Measurements from ENCODE around the gene CTNNA2.

The CTNNA2 gene

DNA sequence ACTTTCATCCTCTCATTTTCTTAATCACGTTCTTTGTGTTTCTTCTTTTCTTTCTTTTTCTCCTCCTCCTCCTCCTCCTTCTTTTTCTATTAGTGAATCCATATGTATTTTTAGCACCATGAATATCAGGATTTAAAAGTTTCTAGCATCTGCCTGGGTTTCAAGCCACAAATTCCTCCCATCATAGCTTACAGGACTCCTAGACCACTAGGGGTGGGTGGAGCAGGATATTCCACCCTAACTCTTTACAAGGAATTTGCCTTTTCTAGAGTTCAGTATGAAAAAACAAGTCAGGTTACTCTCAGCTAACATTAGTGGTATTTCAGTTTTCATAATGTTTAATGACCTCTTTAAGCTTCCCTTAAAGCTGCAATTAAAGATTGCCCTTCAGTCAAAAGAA, 810.8 kb downstream of the CTNNA2 start:
- no peak for DNase-seq (ENCODE audit: low read depth, low spot score)

DNA sequence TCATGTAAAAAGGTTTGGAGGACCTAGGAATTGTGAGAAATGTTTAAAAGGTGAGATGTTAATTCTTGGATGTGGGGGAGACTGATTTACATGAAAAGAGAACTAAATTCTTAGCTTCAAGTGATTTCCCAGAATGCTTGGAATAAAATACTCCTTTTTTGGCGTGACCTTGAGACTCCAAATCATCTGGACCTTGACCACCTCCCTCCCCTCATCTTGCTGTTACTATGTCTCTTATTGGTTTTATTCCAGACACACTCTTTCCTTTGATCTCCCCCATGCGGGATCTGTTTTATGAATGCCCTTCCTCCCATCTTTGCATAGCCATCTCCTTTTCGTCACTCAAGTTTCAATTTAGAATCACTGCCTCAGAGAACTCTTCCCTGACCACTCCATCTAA, 811.7 kb downstream of the CTNNA2 start:
- DNase-seq (ENCODE audit: low read depth, low spot score), result no peak

DNA sequence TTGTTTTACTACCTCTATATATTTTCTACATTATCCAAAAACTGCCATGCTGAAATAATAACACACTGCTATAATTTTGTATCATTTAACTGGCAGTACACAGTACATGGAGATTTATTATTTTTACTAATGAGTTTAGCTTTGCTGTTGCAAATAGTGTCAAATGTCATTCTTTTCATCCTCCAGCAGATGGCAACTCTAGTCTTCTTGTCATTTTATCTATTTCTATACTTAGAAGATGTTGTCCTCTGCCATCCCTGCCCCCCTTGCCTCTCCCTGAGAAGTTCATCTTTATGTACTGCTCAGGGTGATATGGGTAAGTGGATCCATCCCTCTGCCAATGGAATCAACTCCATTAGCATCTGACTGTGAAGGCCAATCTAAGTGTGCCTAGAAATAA, 813.4 kb downstream of the CTNNA2 start:
- no peak for DNase-seq (ENCODE audit: low read depth, low spot score)

DNA sequence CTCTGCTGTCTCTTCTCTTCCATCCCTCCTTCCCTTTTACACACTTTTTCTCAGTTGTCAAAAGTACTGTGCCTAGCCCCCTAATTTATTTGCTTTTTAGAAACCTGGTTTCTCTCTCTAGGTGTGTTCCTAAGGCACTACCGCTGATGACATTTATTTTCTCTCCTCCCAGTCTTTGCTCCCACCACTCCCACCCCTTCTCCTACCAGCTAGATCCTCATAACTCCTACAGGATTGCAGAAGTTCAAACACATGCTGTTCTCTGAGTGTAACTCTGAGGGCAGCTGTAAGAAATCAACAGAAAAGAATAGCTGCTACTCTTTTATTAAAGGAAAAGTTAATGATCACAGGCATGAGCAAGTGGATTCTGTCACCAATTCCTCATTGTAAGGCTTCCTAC, 814.0 kb downstream of the CTNNA2 start:
- no peak for DNase-seq (ENCODE audit: low read depth, low spot score)

DNA sequence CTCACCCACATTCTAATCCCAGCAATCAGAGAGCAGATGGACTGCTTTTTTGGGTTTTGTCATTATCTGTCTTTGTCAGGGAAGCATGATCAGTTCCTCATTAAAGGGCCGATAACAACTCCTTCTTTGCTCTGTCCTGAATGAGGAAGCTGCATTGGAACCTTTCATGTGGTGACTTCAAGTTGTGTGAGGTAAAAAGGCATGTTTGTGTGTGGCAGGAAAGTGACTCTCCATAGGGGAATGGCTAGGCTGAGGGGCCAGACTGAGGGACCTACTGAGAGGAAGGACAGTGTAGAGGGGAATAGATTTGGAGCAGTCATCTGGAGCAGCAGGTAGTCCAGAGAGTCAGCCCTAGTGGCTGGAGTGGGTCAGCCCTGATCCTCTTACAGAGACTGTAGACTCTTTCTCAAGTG, 815.3 kb downstream of the CTNNA2 start:
- DNase-seq (ENCODE audit: low read depth, low spot score), result no peak

DNA sequence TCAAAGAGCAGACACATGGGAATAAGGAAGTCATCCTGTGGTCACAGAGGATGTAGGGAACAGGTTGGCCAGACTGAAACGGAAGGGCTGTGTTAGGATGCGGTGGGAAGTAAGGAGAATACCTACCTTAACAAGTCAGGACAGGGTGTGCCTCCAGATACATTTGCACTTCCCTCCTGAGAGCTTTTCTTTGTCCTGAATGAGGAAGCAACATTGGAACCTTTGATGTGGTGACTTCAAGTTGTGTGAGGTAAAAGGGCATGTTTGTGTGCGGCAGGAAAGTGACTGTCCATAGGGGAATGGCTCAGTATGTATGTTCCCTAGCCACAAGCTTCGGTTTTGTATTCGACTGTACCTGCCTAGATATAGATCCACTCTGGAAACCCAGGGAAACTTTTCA, 816.6 kb downstream of the CTNNA2 start:
- DNase-seq (ENCODE audit: low read depth, low spot score), result no peak

DNA sequence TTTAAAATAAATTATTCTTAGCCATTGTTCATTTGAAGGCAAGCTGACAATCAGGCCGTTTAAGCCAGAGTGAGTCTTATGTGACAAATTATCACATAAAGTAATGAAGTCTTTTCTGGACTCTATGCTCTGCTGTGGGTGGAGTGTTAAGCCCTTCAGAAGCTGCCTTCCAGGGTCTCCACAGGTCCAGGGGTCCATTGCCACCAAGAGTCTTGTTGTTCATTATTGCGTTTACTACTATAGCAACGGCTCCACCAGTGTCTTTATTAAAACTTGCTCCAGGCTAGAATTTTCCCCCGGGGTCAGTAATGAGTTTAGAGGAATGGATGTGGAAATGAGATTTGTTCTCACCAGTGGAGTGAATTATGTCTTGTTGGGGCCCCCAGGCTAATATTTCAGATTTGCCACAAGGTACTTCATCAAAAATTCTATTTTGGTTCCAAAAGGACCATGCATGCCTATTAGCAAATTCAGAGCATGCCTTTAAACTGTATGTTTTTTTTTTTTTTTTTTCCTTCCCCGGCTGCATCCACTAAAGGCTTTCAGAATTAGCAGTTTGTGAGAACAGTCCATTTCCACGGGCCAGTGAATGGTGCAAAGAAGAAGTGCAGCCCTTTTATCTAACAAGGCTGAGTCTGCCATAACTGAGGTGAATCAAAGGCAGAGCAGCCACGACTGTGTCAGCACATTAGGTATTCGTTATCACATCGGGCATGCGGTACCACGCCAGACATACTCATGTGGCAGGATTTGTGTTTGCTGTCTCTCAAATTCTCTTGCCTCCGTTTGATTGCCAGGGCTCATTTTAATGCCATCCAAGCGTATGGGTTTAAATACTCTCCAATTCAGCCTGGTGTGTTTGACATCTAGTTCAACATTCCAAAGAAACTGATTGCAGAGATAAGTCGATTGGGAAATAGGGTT, 817.9 kb downstream of the CTNNA2 start:
- no peak for DNase-seq (ENCODE audit: low read depth, low spot score)

DNA sequence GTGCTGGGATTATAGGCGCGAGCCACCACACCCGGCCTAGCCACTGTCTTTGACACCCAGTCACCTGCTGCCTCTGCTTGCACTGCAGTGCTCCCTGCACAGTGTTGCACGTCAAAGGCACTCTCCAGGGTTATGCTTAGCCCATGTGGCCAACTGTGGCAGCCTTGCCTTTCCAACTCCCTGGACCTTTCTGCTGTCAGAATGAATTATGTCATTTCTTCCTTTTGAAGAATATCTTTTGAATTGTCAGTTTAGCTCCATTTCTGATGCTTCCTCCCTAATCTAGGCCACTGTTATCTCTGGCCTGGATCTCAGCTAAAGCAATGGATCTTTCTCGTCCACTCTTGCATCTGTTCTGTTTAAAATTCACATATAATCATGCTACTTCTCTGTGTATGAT, 821.0 kb downstream of the CTNNA2 start:
- no peak for DNase-seq (ENCODE audit: low read depth, low spot score)

DNA sequence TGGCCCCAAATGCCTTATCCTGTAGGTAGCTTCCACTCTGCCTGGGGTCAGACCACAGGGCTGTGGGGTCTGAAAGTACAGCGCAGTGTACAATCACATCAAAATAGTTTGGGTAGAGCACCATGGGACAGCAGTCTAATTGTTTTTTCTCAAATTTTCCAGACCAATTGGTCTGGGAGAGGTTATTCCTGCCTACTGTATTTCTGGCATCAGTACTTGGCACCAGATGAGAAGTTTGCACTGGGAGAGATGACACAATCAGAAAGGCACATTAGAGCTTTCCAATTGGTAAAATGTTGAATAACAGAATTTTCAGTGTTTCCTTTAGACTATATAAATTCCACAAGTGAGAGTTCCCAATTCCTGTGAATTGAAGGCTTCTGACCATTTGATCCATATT, 822.6 kb downstream of the CTNNA2 start:
- no peak for DNase-seq (ENCODE audit: low read depth, low spot score)

DNA sequence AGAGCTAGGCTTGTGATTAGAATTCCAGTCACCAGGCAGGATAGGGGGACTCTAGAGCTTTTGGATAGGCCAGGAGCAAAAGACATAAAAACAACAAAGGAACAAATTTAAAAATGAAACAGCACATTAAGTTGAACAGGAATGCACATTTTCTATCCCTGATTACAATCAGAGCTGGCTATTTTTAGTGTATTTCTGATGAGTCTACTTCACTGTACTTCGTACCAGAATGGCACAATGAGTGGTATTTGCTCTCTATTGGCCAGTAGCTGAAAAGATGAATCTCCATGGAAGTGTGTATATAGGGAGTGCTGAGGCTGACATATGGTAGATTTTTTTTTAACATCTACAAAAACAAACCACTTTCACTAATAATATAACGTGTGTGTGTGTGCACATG, 825.9 kb downstream of the CTNNA2 start:
- no peak for DNase-seq (ENCODE audit: low read depth, low spot score)

DNA sequence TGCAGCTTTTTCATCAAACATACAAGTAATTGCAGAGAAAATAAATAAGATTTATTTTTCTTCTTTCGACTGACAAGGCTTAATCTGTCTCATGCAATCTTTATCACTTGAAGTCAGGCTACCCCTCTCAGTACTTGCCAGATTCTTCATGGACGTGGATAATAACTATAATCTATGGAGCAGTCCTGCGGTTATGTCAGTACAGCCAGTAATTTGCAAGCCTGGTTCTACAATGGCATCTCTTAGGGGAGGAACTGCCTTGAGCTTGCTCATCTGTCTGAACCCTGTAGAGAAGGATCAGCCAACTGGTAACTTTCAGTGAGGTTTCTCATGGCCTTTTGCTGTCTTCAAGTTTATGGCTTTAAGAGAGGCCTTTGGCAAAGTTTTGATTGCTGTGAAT, 827.2 kb downstream of the CTNNA2 start:
- DNase-seq (ENCODE audit: low read depth, low spot score), result no peak

DNA sequence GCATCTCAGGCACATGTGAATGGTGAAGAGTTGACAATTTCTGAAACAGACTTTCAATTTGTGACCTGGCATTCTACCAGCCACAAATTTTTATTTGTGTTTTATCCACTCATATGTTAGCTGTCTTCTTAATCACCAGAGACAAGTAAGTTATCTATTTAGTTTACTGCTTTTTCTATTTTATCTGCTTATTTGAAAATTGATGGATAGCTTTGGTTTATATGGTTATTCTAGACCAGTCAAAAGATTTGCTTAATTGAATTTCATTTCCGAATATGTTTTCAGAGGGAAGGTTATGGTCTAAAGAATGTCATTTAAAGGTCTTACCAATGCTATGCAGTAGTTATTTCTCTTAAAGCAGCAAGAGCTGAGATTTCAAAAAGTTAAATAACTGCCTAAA, 835.2 kb downstream of the CTNNA2 start:
- no peak for DNase-seq (ENCODE audit: low read depth, low spot score)

DNA sequence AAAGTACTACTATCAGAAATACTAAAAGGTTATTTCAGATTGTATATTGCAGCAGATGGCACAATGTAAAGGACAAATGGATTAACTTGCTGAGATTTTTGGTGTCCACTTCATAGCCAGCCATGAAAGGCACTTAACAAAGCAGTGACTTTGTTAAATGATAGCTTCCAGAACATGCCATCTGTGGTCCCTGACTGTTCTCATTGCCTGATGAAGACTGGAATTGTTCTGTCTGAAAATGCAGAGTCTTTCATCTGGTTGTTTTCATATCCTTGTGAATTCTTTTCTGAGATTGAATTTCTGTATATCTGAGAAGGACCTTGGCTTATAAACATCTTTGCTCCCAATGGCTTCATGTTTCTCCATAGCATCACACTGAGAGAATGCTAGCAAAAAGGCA, 836.1 kb downstream of the CTNNA2 start:
- DNase-seq (ENCODE audit: low read depth, low spot score), result no peak

DNA sequence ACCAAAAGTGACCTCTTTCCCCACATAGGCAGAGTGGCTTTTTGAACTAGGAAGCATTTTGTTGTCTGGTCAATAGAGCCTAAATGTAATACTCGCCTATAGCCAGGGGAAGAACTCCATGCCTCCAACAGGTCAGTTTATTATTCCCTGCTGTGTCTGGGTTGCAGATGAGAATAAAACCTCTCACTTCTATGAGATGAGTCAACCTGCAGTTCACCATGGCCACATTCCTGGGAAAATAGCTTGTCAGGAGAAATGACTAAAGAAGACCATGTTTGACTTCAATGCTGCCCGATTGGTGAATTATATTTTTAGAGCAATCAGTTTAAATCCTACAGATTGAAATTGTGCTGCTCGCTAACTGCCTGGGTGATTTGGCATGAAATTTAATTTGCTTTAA, 838.4 kb downstream of the CTNNA2 start:
- DNase-seq (ENCODE audit: low read depth, low spot score), result no peak

DNA sequence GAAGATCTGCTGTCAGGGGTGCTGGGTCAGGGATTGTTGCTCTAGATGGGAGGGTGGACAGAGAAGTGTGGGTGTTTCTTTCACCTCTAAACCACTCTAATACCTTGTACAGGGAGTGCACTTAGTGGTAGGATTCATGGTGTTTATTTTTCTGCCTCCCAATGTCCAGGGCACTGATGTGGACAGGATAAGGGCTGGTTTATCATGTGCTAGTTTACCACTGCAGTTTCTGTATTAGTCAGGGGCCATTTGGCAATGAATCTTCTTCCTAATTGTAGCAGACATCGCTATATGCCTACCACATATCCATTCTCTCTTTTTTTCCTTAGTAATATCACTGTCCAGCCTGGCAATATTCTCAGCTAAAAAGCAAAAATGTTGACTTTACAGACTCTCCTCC, 842.0 kb downstream of the CTNNA2 start:
- DNase-seq (ENCODE audit: low read depth, low spot score), result no peak

DNA sequence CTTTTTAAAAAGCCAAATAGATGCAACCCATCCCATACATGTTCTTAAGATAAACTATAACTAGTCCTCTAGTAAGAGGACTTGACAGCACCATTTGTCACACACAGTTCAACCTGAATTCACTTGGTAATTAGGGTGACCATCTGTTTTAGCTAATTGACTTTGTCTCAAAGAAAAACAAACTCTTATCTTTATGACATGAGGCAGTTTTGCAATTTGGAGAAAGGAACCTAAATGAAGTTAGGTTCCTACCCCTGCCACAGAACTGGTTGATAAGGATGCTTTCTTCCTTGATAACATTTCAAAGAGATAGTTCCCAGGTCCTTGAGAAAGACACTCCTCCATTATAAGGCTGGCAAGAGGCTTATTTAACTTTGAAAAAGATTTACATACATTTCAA, 849.1 kb downstream of the CTNNA2 start:
- no peak for DNase-seq (ENCODE audit: low read depth, low spot score)

DNA sequence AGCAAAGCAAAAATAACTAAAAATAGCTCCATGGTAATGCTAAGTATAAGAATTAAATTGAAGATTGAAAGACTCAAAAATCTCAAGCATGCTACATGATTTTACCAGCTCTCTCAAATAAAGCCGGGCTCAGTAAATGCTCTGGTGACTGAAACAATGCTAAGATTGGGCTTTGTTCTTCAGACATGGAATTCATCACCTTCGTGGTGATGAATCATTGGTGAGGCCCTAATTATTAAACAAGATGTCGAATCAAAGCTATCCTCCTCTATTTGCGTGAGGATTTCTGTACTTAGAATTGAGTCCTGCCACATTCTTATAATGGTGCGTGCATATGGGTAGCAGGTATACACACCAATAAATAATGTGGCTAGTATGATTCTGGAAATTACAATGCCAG, 850.5 kb downstream of the CTNNA2 start:
- no peak for DNase-seq (ENCODE audit: low read depth, low spot score)

DNA sequence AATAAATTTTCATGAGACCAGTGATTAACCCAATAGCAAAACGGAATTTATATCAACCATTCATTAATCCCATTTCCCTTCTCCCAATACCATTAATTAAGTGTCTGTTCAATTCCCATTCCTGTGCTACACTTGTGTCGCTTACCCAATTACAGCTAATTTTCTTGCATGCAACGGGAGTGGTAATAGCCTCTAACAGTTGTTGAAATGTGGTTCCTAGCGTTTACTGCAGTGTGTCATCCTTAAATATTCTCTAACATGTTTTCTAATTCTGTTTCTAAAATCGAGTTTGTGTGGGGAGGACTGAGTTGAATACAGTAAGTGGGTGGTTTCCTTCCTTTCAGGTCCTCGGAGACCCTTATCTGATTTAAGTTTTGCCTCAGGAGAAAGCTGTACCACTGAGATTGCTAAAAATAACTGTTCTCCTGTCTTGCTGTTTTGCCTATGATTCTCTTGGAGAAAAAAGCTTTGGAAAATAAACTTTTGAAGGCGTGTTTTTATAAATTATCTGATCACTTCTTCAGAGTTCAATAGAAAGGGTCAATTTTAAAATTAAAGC, 851.0 kb downstream of the CTNNA2 start:
- no peak for DNase-seq (ENCODE audit: low read depth, low spot score)

DNA sequence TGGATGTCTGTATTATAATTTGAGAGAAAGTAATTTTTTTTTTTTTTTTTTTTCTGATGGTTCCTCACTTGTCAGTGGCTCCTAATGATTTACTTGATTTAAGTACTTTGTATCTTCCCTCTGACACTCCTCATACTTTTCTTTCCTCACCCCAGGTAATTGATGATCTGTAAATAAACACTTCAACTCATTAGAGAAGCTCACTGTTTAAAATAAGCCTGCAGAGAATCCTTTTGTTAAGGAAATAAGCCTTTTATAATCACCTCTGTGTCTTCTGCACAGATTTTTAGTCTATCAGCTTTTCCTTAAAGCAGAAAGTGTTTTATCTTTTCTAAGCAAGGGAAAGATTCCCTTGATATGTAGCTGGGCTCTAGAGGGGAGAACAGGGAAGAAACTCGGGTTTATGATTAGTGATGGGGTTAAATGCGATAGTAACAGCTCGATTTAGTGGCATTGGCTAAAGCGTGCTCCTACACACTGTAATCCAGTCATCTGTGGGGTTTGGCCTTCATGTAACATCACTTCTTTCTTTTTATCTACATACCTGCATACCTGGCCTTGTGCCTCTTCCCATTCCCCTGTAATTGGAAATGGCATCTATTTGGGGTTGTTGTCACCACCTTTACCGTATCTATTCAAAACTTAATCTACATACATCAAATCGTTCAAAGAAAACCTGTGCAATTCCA, 851.8 kb downstream of the CTNNA2 start:
- DNase-seq (ENCODE audit: low read depth, low spot score), result no peak

DNA sequence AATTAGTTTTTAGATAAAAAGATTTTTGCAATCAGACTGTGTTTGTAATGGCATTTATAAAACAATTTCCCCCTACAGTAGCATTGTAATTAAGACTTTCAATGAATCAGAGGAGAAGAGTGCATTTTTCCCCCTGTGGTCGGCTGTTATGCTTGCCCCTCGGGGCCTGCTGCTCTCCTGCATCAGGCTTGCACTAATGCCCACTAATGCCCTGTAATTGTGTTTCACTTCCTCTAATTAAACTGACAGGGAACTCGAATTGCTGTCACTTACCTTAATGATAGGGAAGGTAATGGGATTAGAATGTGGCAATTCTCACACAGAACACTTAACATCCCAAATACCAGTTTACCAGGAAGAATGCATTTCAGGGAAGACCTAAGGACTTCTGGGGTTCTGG, 852.9 kb downstream of the CTNNA2 start:
- DNase-seq (ENCODE audit: low read depth, low spot score), result no peak

DNA sequence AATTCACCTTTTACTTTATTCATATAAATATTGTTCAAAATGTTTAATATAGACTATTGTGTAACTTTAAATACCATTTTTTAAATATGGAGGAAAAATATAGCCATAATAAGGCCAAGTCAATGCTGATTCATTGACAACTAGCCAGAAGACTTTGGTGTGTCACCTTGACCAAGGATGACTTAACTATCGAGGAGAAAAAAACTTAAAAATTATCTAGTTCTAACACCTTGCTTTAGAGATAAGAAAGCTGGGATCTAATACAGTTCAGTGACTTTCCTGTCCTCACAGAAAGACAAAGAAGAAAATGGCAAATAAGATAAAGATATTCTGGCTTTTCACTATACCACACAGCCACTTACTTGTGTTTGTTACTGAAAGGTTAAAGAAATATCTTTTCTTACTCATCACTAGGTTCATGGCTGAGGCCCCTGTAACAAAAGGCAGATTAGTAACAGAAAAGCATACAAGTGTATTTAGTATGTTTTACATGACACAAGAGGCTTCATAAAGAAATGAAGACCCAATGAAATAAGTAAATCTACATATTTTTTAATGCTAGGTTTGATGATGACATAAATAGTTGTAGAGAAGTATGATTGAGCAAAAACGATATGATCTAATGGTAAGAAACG, 857.6 kb downstream of the CTNNA2 start:
- DNase-seq (ENCODE audit: low read depth, low spot score), result no peak

DNA sequence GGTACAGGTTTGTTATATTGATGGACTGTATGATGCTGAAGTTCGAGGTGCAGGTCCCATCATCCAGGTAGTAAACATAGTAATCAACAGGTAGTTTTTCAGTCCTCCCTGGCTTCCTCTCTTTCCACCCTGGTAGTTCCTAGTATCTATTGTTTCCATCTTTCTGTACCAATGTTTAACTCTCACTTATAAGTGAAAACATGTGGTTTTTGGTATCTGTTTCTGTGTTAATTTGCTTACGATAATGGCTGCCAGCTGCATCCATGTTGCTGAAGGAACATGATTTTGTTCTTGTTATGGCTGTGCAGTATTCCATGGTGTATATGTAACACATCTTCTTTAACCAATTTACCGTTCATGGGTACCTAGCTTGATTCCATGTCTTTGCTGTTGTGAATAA, 861.3 kb downstream of the CTNNA2 start:
- no peak for DNase-seq (ENCODE audit: low read depth, low spot score)

Measured in activated naive CD8-positive, alpha-beta T cell treated with anti-CD3 and anti-CD28 coated beads, Interleukin-2, amount 50 U/mL, for 16 hours (primary cell).